Spleen (tissue), 7 donors: ENCODE data around the gene CARD19.

Experiments
- POLR2A ChIP-seq, 3 donors: fragments of 450-650 bp; IDR thresholded peaks; one replicate each; pipeline ENCODE4 v1.5.1; 2017; ENCODE audit warnings: antibody characterized with exemption in 3 of 3, mild to moderate bottlenecking in 1 of 3
- TF ChIP-seq, protein P1 (sequence below), 11 experiments: fragments of 200-600 bp in 7 of 11; fragments of 450-650 bp in 4 of 11; sonication (generic) in 4 of 11; IDR thresholded peaks in 8 of 11; conservative IDR thresholded peaks in 3 of 11; 1 replicate in 7 of 11; 2 replicates in 4 of 11; pipeline versions ENCODE4 v1.4.0 to v1.8.0; 2016 to 2021; ENCODE audit warnings: antibody characterized with exemption in 11 of 11, inconsistent platforms in 4 of 11, mild to moderate bottlenecking in 1 of 11
- donor health status: DM: no; HTN: no; CAD: no; lungs with moderate emphysema.
- donor health status: DM: no; HTN: no; CAD: no.
- donor health status: DM: no; HTN: no; CAD: no.

GRCh38 chr9:93112116-93112863 is 16.3 kb downstream of the CARD19 start:
- TF ChIP-seq, protein P1, sequence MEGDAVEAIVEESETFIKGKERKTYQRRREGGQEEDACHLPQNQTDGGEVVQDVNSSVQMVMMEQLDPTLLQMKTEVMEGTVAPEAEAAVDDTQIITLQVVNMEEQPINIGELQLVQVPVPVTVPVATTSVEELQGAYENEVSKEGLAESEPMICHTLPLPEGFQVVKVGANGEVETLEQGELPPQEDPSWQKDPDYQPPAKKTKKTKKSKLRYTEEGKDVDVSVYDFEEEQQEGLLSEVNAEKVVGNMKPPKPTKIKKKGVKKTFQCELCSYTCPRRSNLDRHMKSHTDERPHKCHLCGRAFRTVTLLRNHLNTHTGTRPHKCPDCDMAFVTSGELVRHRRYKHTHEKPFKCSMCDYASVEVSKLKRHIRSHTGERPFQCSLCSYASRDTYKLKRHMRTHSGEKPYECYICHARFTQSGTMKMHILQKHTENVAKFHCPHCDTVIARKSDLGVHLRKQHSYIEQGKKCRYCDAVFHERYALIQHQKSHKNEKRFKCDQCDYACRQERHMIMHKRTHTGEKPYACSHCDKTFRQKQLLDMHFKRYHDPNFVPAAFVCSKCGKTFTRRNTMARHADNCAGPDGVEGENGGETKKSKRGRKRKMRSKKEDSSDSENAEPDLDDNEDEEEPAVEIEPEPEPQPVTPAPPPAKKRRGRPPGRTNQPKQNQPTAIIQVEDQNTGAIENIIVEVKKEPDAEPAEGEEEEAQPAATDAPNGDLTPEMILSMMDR (IDR thresholded peaks at IDR 0.05 in 8 of 11, conservative IDR thresholded peaks at IDR 0.05 in 3 of 11) = peak in 1 of 11 experiments; percentile 14
- TF ChIP-seq POLR2A (IDR thresholded peaks at IDR 0.05) = no peak
